ENCODE results near the gene TANGO6. TPM values are rescaled to one million over a fixed set of nuclear protein-coding genes. Genes with fewer than 3 reads are reported as not detected.

The TANGO6 gene
- total RNA-seq = 6.7 and 8.3 TPM in 2 replicates

DNA sequence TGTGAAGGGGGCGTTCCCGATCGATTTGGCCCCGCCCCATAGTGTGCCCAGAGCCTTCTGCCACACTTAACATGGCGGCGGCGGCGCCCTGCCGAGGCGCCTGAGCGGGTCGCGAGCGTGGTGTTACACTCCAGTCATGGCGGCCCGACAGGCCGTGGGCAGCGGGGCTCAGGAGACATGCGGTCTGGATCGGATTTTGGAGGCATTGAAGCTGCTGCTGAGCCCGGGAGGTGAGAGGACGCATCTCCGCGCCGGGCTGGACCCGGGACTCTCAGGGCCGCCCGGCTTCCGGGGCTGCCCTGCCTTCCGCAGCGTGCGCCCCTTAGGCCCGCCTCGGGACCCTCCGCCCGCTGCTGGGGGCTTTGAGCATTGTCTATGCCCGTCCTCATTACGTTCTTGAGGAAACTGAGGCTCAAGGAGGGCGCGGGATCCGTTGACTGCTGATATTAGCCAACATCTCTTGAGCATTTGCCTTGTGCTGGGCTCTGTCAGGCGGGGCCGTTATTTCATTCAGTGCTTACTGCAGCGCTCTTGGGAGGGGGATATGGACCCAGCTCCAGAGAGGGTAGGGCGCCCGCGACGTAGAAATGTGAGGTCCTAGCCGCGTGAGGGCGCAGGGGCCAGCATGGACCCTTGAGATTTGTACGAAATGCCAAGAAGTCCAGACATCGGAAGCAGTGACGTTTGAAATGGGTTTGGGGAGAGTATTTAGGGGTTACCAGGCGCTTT, at the start of gene TANGO6:
Gene TANGO6 (plus strand): TSS at position 50 of the 729 bp plus-strand sequence. CDS start 87 bp downstream, at position 137.

DNA sequence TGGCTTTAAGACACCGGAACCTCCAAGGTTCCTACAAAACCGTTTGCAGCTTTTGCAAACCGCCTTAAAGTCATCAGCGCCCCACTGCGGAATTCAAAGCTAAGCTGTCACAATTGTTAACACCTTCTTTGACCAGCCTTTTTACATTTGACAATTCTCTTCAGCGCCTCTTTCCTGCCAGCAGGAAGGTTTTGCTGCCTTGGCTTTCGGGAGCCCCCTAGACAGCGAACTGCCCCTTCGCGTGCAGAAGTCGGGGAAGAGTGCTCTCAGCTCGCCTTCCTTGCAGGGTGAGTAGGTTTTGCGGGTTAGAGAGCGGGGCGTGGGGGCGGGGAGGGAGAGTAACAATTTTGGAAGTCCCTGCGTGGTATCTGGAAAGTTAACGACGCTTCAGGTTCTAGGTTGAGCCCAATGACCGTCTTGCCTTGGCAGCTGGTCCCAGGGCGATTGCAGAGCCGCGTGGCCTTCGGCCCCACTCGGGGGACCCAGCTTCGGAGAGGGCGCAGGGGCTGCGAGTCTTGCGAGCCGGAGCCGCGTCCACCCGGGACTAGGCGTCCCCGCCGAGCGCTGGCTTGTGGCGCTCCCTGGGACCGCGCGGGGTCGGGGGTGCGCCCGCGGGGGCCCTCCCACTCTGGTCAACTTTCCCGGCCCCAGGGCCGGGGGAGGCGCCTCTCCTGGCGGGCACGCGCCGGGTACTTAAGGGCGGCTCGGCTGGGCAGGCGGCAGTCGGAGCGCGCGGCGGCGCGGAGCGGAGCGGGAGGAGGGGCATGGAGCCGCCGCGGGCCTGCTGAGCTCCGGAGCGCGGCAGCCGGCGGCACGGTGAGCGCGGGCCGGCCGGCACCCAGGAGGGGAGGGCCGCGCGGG, 262.4 kb downstream of the TANGO6 start, which contains the start of gene HAS3:
Gene HAS3 (plus strand): TSS at position 153 of the 861 bp plus-strand sequence. CDS start 3,743 bp downstream, outside the sequence.

DNA sequence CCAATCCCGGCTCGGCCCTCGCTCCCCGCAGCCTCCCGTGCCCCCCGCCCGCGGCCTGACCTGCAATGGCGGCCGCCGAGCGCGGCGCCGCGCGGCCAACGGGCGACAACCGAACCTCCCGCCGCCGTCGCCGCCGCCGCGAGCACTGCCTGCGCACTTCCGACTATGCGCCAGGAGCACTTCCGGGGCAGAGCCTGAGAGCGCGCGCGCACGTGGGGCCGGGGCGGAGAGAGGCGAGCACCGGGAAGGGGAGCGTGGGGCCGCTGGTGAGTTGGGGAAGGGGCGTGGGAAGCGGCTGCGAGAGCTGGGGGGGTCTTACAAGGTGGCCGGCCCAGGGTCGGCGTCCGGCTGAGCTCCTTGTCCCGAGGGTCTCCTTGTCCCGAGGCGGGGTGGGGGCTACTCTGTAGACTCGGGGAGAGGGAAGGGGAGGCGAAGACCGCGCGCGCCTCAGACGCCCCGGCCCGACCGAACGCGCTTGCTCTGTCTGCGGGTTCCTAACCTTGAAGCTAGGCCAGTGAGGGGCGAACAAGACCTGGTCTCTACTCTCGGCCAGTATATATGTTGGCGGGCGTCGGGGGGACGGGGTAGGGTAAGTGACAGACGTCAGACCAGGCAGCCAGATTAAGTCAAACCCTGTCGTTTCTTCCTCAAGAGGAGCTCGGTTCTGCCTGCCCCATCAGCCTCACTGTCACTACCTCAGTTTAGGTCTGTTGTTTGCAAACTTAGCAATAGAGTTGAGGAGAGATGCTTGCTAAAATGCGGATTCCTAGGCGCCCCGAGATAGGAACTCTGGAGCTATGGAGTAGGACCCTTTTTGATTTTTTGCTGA, 289.3 kb downstream of the TANGO6 start, which contains the start of the genes CHTF8 and UTP4:
Gene CHTF8 (minus strand): TSS at position 165 of the 829 bp plus-strand sequence. CDS start 11,130 bp downstream, outside the sequence.
Gene UTP4 (plus strand): TSS at position 226 of the 829 bp plus-strand sequence. CDS start 811 bp downstream, outside the sequence.

Other genes with a start within 250 kb of the TANGO6 start
- gene CDH3, start 198.2 kb upstream of the TANGO6 start, total RNA-seq = 0.05 TPM in 1 of 2 replicates, not detected in the other
- gene CDH1, start 106.2 kb upstream of the TANGO6 start, total RNA-seq = not detected in 2 replicates